Activated T-cell treated with anti-CD3 and anti-CD28 coated beads, Interleukin-2, amount 50 U/mL, for 72 hours (primary cell): ENCODE results near the gene MSANTD2. TPM values are rescaled to one million over a fixed set of nuclear protein-coding genes. Genes with fewer than 3 reads are reported as not detected.

Experiments
- ATAC-seq, 2 donors: fragments of 150-1000 bp; cut with Tn5 transposase; replicated peaks in 1 of 2; 2 replicates each; pipeline ENCODE4 v1.10.0; 2021; ENCODE audit warnings: moderate library complexity in 2 of 2, mild to moderate bottlenecking in 1 of 2
- DNase-seq, 2 donors: peaks; one replicate each; pipeline ENCODE4 v3.0.0; 2021 to 2022; ENCODE audit warnings: mixed read lengths in 1 of 2
- H3K27ac Mint-ChIP-seq: one replicate; pipeline ENCODE4 v1.8.0; 2022; ENCODE audit warnings: mild to moderate bottlenecking, moderate library complexity, mixed read lengths
- H3K27me3 Mint-ChIP-seq: one replicate; pipeline ENCODE4 v1.8.0; 2022; ENCODE audit warnings: low read depth, mixed read lengths
- H3K36me3 Mint-ChIP-seq, 2 donors: one replicate each; pipeline ENCODE4 v1.8.0; 2022; ENCODE audit warnings: mixed read lengths in 2 of 2, mild to moderate bottlenecking in 1 of 2; ENCODE audit not compliant: insufficient read depth in 2 of 2
- H3K4me1 Mint-ChIP-seq: one replicate; pipeline ENCODE4 v1.8.0; 2022; ENCODE audit warnings: low read depth, mixed read lengths
- H3K4me3 Mint-ChIP-seq, 2 donors: one replicate each; pipeline ENCODE4 v1.8.0; 2022; ENCODE audit warnings: mild to moderate bottlenecking in 2 of 2, mixed read lengths in 2 of 2, moderate library complexity in 2 of 2
- H3K9me3 Mint-ChIP-seq, 2 donors: one replicate each; pipeline ENCODE4 v1.8.0; 2022; ENCODE audit warnings: mixed read lengths in 2 of 2
- total RNA-seq, 2 donors: library from RNA; stranded (reverse); gene quantifications; one replicate each; pipeline ENCODE4 v1.2.3, GENCODE V29; 2022

The MSANTD2 gene
- 10 to 100 TPM; 11.1 to 12.5 TPM for total RNA-seq

DNA sequence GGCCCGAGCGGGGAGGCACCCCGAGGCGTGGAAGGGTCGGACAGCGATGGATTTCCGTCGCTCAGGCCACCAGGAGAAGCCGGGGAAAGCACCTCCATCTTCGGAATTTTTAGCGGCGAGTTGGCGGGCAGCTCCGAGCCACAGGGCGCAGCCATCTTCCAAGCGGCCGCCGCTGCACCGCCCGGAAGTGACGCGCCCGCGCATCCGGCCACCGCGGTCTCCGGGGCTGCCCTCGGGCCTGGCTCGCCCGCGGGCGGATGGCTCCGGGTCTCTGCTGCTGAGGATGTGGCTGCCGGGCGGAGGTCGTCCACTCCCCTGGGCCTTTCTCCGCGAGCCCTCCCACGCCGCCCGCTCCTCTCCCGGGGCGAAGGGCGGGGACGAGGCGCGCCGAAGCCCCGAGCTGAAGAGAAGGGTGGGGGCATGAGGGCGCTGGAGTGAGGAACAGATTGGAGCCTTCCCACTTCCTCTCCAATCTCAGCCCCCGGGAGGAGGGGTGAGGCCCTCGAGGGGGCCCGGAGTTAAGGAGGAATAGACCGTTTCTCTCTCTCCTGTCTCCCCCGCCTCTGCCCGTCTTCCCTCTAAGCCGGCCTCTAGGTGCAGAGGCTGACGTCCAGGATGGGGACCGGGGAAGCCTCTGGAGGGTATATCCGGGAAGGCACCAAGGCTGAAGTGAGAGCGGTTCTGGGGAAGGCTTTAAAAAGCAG lies at the start of gene MSANTD2:
Gene MSANTD2, minus strand, starts transcription at position 181 of the 704 bp plus-strand sequence. Its CDS starts 26 bp downstream, at position 155.
- ATAC-seq (peak; percentile 95 to 96), DNase-seq (peak; percentile 86 to 91)
- Mint-ChIP-seq H3K4me3 (peak within 1 kb of the TSS; percentile 94 to 97), H3K27ac (peak within 1 kb of the TSS; percentile 95), H3K4me1 (peaks cover 37% of the 10 kb centered on the region), H3K9me3 (no peaks in the 10 kb centered on the region), H3K36me3 (peaks cover 0 to 2% of the 10 kb centered on the region in 2 donors), H3K27me3 (no peaks in the 10 kb centered on the region)

GRCh38 chr11:124846070-124846673 lies 46.0 kb upstream of the MSANTD2 start:
- no peak overlapping the region for H3K4me3 Mint-ChIP-seq
- no peaks in the 10 kb centered on the region for H3K36me3 Mint-ChIP-seq
- H3K27me3 Mint-ChIP-seq = peaks cover 95% of the 10 kb centered on the region
- H3K4me1 Mint-ChIP-seq = peaks cover 4% of the 10 kb centered on the region
- ATAC-seq (no peak), DNase-seq (no peak)
- no peaks in the 10 kb centered on the region for H3K9me3 Mint-ChIP-seq
- no peak overlapping the region for H3K27ac Mint-ChIP-seq

DNA sequence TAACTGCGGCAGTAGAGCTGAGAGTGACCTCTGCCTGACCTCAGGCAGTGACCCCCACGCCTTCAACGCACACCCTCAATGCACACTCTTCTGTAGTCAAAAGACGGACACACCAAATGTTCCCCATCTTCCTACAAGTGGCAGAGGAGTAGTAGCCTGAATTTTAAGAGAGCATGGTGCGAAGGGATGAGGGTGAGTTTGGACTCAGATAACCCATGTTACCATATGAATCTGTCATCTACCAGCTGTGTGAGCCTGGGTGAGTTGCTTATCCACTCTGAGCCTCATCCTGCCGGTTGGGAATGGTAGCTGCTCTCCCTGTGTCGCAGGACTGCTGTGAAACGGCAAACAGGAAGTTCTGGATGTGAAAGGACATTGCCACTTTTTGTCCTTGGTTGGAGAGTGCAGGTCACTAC lies 44.5 kb upstream of the MSANTD2 start:
- Mint-ChIP-seq H3K4me1 (peaks cover 11% of the 10 kb centered on the region), H3K36me3 (peaks cover 2 to 3% of the 10 kb centered on the region in 2 donors), H3K4me3 (no peak overlapping the region), H3K9me3 (no peaks in the 10 kb centered on the region), H3K27ac (no peak overlapping the region), H3K27me3 (peaks cover 96% of the 10 kb centered on the region)
- no peak for ATAC-seq
- DNase-seq = no peak

- Mint-ChIP-seq H3K27me3 (peaks cover 92% of the 10 kb centered on the region), H3K36me3 (peaks cover 2 to 3% of the 10 kb centered on the region in 2 donors), H3K4me3 (no peak overlapping the region), H3K27ac (no peak overlapping the region), H3K9me3 (no peaks in the 10 kb centered on the region), H3K4me1 (peaks cover 15% of the 10 kb centered on the region)
- DNase-seq (no peak), ATAC-seq (no peak)
These were observed 43.4 kb upstream of the MSANTD2 start for GRCh38 chr11:124843616-124843910.

DNA sequence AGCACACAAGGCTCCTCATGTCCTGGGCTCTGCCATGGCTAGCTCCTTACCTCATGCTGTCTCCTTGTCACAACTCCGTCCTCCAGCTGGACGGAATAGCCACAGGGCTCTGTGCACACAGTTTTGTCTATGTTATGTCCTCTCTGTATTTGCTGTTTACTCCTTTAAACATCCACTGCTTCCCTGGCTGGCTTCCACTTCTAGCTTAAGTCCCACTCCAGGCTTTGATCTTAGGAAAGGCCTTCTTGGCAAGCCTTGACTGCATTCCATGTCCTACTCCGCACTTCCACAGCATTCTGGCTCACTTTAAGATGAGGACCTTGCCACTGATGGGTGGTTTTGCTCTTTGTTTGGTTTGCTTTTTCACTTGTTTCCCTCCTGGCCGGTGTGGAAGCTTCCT lies 42.1 kb upstream of the MSANTD2 start:
- no peak overlapping the region for H3K27ac Mint-ChIP-seq
- ATAC-seq (no peak), DNase-seq (no peak)
- peaks cover 2 to 3% of the 10 kb centered on the region in 2 donors for H3K36me3 Mint-ChIP-seq
- H3K4me3 Mint-ChIP-seq = no peak overlapping the region
- H3K27me3 Mint-ChIP-seq = peaks cover 92% of the 10 kb centered on the region
- H3K4me1 Mint-ChIP-seq = peaks cover 22% of the 10 kb centered on the region
- no peaks in the 10 kb centered on the region for H3K9me3 Mint-ChIP-seq

DNA sequence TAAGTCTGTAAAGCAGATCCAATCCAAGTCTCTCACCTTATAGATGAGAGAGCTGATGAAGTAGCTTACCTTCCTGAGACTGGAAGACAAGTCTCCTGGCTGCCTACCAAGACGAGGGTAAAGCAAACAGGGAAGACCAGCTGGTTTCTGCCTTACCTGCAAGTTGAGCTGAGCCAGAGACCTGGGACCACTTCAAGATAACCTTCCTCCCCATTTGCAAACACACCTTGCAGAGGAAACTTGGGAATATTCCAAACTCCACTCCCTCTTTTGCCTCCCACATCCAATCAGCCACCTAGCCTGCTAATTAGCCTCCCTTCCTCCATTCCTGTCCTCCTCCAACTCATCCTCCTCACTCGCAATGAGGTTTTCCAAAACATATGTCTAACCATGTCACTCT lies 41.6 kb upstream of the MSANTD2 start:
- ATAC-seq (no peak), DNase-seq (no peak)
- Mint-ChIP-seq H3K36me3 (peaks cover 2 to 3% of the 10 kb centered on the region in 2 donors), H3K4me3 (no peak overlapping the region), H3K27me3 (peaks cover 90% of the 10 kb centered on the region), H3K27ac (no peak overlapping the region), H3K4me1 (peaks cover 26% of the 10 kb centered on the region), H3K9me3 (no peaks in the 10 kb centered on the region)

- ATAC-seq = no peak
- Mint-ChIP-seq H3K36me3 (peaks cover 2 to 3% of the 10 kb centered on the region in 2 donors), H3K27ac (no peak overlapping the region), H3K4me1 (peaks cover 33% of the 10 kb centered on the region), H3K4me3 (peak overlapping the region in 1 of 2 donors; percentile 28), H3K9me3 (no peaks in the 10 kb centered on the region), H3K27me3 (peaks cover 84% of the 10 kb centered on the region)
- DNase-seq = no peak
These were observed 41.0 kb upstream of the MSANTD2 start for GRCh38 chr11:124841201-124841600.

- DNase-seq (no peak), ATAC-seq (no peak)
- Mint-ChIP-seq H3K9me3 (no peaks in the 10 kb centered on the region), H3K27ac (no peak overlapping the region), H3K4me1 (peaks cover 36% of the 10 kb centered on the region), H3K4me3 (no peak overlapping the region), H3K27me3 (peaks cover 78% of the 10 kb centered on the region), H3K36me3 (peaks cover 2 to 3% of the 10 kb centered on the region in 2 donors)
These were observed 40.5 kb upstream of the MSANTD2 start for GRCh38 chr11:124840666-124841065.

GRCh38 chr11:124839972-124840621 lies 39.9 kb upstream of the MSANTD2 start:
- peak overlapping the region; percentile 62 to 85 for H3K4me3 Mint-ChIP-seq
- H3K4me1 Mint-ChIP-seq = peaks cover 36% of the 10 kb centered on the region
- peaks cover 2 to 3% of the 10 kb centered on the region in 2 donors for H3K36me3 Mint-ChIP-seq
- H3K27me3 Mint-ChIP-seq = peaks cover 73% of the 10 kb centered on the region
- H3K9me3 Mint-ChIP-seq = no peaks in the 10 kb centered on the region
- ATAC-seq = no peak
- no peak for DNase-seq
- H3K27ac Mint-ChIP-seq = no peak overlapping the region

GRCh38 chr11:124839128-124839971 lies 39.1 kb upstream of the MSANTD2 start:
- no peaks in the 10 kb centered on the region for H3K9me3 Mint-ChIP-seq
- peaks cover 36% of the 10 kb centered on the region for H3K4me1 Mint-ChIP-seq
- peak; percentile 12 to 30 for DNase-seq
- ATAC-seq = peak; percentile 17 to 22
- H3K27me3 Mint-ChIP-seq = peaks cover 65% of the 10 kb centered on the region
- peaks cover 2 to 3% of the 10 kb centered on the region in 2 donors for H3K36me3 Mint-ChIP-seq
- peak overlapping the region; percentile 62 to 85 for H3K4me3 Mint-ChIP-seq
- no peak overlapping the region for H3K27ac Mint-ChIP-seq

- ATAC-seq = no peak
These were observed 38.6 kb upstream of the MSANTD2 start for GRCh38 chr11:124838805-124839127.

GRCh38 chr11:124837491-124837856 lies 37.3 kb upstream of the MSANTD2 start:
- H3K4me1 Mint-ChIP-seq = peaks cover 35% of the 10 kb centered on the region
- DNase-seq (peak in 1 of 2 donors; percentile 15), ATAC-seq (peak; percentile 54 to 64)
- H3K4me3 Mint-ChIP-seq = peak overlapping the region in 1 of 2 donors; percentile 75
- no peak overlapping the region for H3K27ac Mint-ChIP-seq
- H3K36me3 Mint-ChIP-seq = peaks cover 2 to 3% of the 10 kb centered on the region in 2 donors
- H3K27me3 Mint-ChIP-seq = peaks cover 59% of the 10 kb centered on the region
- no peaks in the 10 kb centered on the region for H3K9me3 Mint-ChIP-seq

More at GRCh38 chr11:124838805-124839127, 38.6 kb upstream of the MSANTD2 start:
- peaks cover 60% of the 10 kb centered on the region for H3K27me3 Mint-ChIP-seq
- no peak overlapping the region for H3K27ac Mint-ChIP-seq
- H3K9me3 Mint-ChIP-seq = no peaks in the 10 kb centered on the region
- H3K4me1 Mint-ChIP-seq = peaks cover 36% of the 10 kb centered on the region
- H3K36me3 Mint-ChIP-seq = peaks cover 2 to 3% of the 10 kb centered on the region in 2 donors
- DNase-seq = no peak
- H3K4me3 Mint-ChIP-seq = peak overlapping the region; percentile 4 to 50

DNA sequence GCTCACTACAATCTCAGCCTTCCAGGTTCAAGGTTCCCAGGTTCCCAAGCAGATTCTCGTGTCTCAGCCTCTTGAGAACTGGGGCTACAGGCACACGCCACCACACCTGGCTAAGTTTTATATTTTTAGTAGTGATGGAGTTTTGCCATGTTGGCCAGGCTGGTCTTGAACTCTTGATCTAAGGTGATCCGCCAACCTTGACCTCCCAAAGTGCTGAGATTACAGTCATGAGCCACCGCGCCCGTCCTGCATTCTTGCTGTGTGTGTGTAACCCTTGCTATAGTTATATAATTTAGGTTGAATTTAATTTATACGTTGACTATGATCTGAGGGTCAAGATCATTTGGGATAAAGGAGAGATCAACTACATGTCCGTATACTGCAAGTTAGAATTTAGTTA lies 35.7 kb upstream of the MSANTD2 start:
- Mint-ChIP-seq H3K36me3 (peaks cover 1 to 2% of the 10 kb centered on the region in 2 donors), H3K9me3 (no peaks in the 10 kb centered on the region), H3K4me1 (peaks cover 35% of the 10 kb centered on the region), H3K4me3 (peak overlapping the region; percentile 61 to 62), H3K27ac (no peak overlapping the region), H3K27me3 (peaks cover 48% of the 10 kb centered on the region)
- DNase-seq (no peak), ATAC-seq (no peak)
